Measurements from ENCODE around the gene SNX25.

DNA sequence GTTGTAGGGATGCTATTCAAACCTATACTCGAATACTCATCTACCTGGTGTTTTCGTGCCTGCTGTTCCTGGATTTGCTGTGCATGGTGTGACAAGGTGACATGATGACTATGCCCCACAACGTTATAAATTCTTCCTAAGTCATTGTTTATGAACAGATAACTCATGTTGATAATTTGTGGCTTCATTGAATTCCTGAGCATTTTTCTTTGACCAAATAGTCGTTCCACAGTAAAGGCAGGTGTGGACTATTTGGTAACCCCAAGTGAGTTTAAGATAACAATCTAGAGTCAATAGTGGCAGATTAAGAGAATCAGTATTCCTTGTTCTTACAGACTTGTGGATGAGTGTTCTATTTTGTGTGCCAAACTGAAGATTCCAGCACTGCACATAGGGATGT, 59.9 kb downstream of the SNX25 start:
- TF ChIP-seq, protein P1, sequence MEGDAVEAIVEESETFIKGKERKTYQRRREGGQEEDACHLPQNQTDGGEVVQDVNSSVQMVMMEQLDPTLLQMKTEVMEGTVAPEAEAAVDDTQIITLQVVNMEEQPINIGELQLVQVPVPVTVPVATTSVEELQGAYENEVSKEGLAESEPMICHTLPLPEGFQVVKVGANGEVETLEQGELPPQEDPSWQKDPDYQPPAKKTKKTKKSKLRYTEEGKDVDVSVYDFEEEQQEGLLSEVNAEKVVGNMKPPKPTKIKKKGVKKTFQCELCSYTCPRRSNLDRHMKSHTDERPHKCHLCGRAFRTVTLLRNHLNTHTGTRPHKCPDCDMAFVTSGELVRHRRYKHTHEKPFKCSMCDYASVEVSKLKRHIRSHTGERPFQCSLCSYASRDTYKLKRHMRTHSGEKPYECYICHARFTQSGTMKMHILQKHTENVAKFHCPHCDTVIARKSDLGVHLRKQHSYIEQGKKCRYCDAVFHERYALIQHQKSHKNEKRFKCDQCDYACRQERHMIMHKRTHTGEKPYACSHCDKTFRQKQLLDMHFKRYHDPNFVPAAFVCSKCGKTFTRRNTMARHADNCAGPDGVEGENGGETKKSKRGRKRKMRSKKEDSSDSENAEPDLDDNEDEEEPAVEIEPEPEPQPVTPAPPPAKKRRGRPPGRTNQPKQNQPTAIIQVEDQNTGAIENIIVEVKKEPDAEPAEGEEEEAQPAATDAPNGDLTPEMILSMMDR (IDR thresholded peaks at IDR 0.05) = no peak
- TF ChIP-seq POLR2A (IDR thresholded peaks at IDR 0.05) = no peak
